Measurements from ENCODE around the gene GRK5. TPM values are rescaled to one million over a fixed set of nuclear protein-coding genes. Genes with fewer than 3 reads are reported as not detected.

The GRK5 gene
- total and polyA plus RNA-seq, 9 of the 15 experiments (the other 6 are each of a cell fraction or from before 2014, with no cell fraction given), result 0.46 to 0.83 (median 0.67) TPM; not detected in 2

- BruUV-seq (replicated peaks), result no TSS peak
Measured at GRCh38 chr10:119413471-119414080, 206.2 kb downstream of the GRK5 start.

More at GRCh38 chr10:119413471-119414080, 206.2 kb downstream of the GRK5 start:
- Histone ChIP-seq H3K9ac (ENCODE audit: insufficient read depth in 1 of 2, low read depth in 2 of 2, low read length in 2 of 2) (no peak overlapping the region), H4K20me1 (replicated peaks; ENCODE audit: control insufficient read depth, insufficient read depth, low read length) (0 out of 2 replicates have a peak, but pooled peaks cover 5% of the 10 kb centered on the region), H3K27ac (ENCODE audit: extremely low read depth, low read depth, low read length) (no peak overlapping the region), H3K4me2 (ENCODE audit: insufficient read depth, low read length) (no peak overlapping the region), H3K4me3 (no peak overlapping the region), H3K4me1 (replicated peaks in 1 of 2; ENCODE audit: control insufficient read depth in 2 of 2, insufficient read depth in 2 of 2, low read length in 2 of 2) (peaks cover 4 to 11% of the 10 kb centered on the region in 2 experiments; a peak in 2 of 5 replicates), H3K9me1 (ENCODE audit: control insufficient read depth, insufficient read depth, low read length) (no peaks in the 10 kb centered on the region), H2AFZ (ENCODE audit: low read depth, low read length) (no peak overlapping the region), H3K36me3 (ENCODE audit: control insufficient read depth, insufficient read depth, low read length) (no peaks in the 10 kb centered on the region), H3K9me3 (replicated peaks; ENCODE audit: control insufficient read depth, insufficient read depth, low read depth, low read length) (no peaks in the 10 kb centered on the region), H3K27me3 (ENCODE audit: control insufficient read depth in 2 of 2, insufficient read depth in 2 of 2, low read length in 2 of 2) (peaks cover 0 to 19% of the 10 kb centered on the region in 2 experiments; a peak in 3 of 5 replicates), H3K79me2 (ENCODE audit: control insufficient read depth, insufficient read depth, low read length) (no peaks in the 10 kb centered on the region)
- no peak for FAIRE-seq
- DNase-seq (ENCODE audit: extremely low read depth in 1 of 4, low spot score in 3 of 4), result no peak
- 54% methylated on average over 8 of the region's 20 CpGs for WGBS (ENCODE audit: insufficient coverage, low coverage, missing lambda C conversion rate)
- POLR2A ChIA-PET, result interaction anchor here (0.8 kb wide), 1 partner anchor 21 kb away, joined by 4 read pairs; no protein-coding TSS in a partner anchor
- intact Hi-C loops (cut with micrococcal nuclease) (no loop called here), in situ Hi-C loops (cut with MboI) (no loop called here)
- ATAC-seq, result no peak
- CTCF ChIA-PET (ENCODE audit: low intra/inter-chr PET ratio), result no interaction called here
- no peak for TF ChIP-seq ZBTB1 (CRISPR knock-in tag; IDR thresholded peaks at IDR 0.05; ENCODE audit: borderline replicate concordance, low read depth)
- no peak for TF ChIP-seq PCBP2 (IDR thresholded peaks at IDR 0.05; ENCODE audit: low read depth, low read length, poor library complexity, severe bottlenecking)
- TF ChIP-seq, protein P1, sequence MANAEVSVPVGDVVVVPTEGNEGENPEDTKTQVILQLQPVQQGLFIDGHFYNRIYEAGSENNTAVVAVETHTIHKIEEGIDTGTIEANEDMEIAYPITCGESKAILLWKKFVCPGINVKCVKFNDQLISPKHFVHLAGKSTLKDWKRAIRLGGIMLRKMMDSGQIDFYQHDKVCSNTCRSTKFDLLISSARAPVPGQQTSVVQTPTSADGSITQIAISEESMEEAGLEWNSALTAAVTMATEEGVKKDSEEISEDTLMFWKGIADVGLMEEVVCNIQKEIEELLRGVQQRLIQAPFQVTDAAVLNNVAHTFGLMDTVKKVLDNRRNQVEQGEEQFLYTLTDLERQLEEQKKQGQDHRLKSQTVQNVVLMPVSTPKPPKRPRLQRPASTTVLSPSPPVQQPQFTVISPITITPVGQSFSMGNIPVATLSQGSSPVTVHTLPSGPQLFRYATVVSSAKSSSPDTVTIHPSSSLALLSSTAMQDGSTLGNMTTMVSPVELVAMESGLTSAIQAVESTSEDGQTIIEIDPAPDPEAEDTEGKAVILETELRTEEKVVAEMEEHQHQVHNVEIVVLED (CRISPR knock-in tag; IDR thresholded peaks at IDR 0.05), result no peak
- no peak for TF ChIP-seq NR1H2 (CRISPR knock-in tag; IDR thresholded peaks at IDR 0.05)
- no peak for TF ChIP-seq ATF3 (IDR thresholded peaks at IDR 0.05)
- TF ChIP-seq ATF3 (CRISPR knock-in tag; conservative IDR thresholded peaks at IDR 0.05), result no peak
- TF ChIP-seq DDX20 (tag; IDR thresholded peaks at IDR 0.05; ENCODE audit: low read depth), result no peak
- no peak for TF ChIP-seq KAT8 (IDR thresholded peaks at IDR 0.05; ENCODE audit: low read depth)
- no peak for TF ChIP-seq ELF4 (CRISPR knock-in tag; IDR thresholded peaks at IDR 0.05)
- no peak for TF ChIP-seq BDP1 (IDR thresholded peaks at IDR 0.05; ENCODE audit: insufficient read depth, insufficient read length)
- no peak for TF ChIP-seq ADNP (tag; IDR thresholded peaks at IDR 0.05)
- no peak for TF ChIP-seq HCFC1 (IDR thresholded peaks at IDR 0.05; ENCODE audit: low read depth, low read length)
- no peak for TF ChIP-seq ERF (CRISPR knock-in tag; IDR thresholded peaks at IDR 0.05)
- TF ChIP-seq CREB1 (IDR thresholded peaks at IDR 0.05), result no peak
- no peak for TF ChIP-seq CREB1 (CRISPR knock-in tag; IDR thresholded peaks at IDR 0.05)
- no peak for TF ChIP-seq NR2C2 (CRISPR knock-in tag; IDR thresholded peaks at IDR 0.05)
- no peak for TF ChIP-seq NR2C2 (tag; IDR thresholded peaks at IDR 0.05)
- TF ChIP-seq CREB3L1 (IDR thresholded peaks at IDR 0.05; ENCODE audit: borderline replicate concordance, low read depth), result no peak
- no peak for TF ChIP-seq POLR2A (conservative IDR thresholded peaks at IDR 0.05)
- no peak for TF ChIP-seq CC2D1A (IDR thresholded peaks at IDR 0.05)
- TF ChIP-seq HMGN3 (IDR thresholded peaks at IDR 0.05; ENCODE audit: borderline replicate concordance, extremely low read depth, insufficient read length, low read depth, low read length), result no peak

All from K562 (cell line).